ENCODE results near the gene PBX2.

DNA sequence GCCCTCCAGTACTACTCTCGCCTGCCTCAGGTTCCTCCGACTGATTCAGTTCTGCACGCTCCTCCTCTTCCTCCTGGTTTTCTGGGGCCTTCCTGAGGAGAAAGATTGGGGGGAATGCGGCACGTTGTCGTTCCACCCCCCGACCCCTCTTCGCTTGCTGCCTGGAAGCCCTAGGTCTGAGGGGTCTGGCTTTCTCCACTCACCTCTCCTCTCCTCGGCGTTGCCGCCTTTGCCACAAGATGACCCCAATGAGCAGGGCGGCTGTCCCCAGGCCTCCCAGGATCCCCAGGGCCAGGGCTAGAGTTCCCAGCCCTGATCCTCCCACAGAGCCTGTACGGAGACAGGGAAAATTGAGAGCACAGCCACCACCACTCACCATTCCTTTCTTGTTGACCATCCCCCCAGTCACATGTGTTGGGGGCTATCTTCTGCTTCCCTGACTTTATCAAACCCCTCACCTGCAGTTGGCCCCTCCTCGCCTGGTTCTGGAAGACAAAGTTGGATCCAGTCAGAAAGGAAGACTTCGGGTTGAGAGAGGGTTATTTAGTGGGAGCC, 8.8 kb downstream of the PBX2 start:
- TF ChIP-seq, protein P1, sequence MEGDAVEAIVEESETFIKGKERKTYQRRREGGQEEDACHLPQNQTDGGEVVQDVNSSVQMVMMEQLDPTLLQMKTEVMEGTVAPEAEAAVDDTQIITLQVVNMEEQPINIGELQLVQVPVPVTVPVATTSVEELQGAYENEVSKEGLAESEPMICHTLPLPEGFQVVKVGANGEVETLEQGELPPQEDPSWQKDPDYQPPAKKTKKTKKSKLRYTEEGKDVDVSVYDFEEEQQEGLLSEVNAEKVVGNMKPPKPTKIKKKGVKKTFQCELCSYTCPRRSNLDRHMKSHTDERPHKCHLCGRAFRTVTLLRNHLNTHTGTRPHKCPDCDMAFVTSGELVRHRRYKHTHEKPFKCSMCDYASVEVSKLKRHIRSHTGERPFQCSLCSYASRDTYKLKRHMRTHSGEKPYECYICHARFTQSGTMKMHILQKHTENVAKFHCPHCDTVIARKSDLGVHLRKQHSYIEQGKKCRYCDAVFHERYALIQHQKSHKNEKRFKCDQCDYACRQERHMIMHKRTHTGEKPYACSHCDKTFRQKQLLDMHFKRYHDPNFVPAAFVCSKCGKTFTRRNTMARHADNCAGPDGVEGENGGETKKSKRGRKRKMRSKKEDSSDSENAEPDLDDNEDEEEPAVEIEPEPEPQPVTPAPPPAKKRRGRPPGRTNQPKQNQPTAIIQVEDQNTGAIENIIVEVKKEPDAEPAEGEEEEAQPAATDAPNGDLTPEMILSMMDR (IDR thresholded peaks at IDR 0.05 in 8 of 11, conservative IDR thresholded peaks at IDR 0.05 in 3 of 11), result no peak
- TF ChIP-seq POLR2A (IDR thresholded peaks at IDR 0.05), result no peak

Data from spleen (tissue), 7 donors.